ENCODE measurements around the gene EIF4G3.

Gene EIF4G3

GRCh38 chr1:21001042-21001441, 175.7 kb downstream of the EIF4G3 start:
- Histone ChIP-seq H3K4me3 (ENCODE audit: insufficient read depth in 1 of 2, low read depth in 1 of 2, low read length in 2 of 2) (no peak overlapping the region), H2BK120ac (ENCODE audit: low read depth, low read length) (no peak overlapping the region), H4K91ac (ENCODE audit: low read length) (no peak overlapping the region), H3K27me3 (ENCODE audit: control insufficient read depth in 1 of 2, insufficient read depth in 1 of 2, low read length in 2 of 2) (no peaks in the 10 kb centered on the region), H3K9me3 (ENCODE audit: control insufficient read depth, low read length) (no peaks in the 10 kb centered on the region), H3K4me1 (ENCODE audit: control insufficient read depth, insufficient read depth, low read depth, low read length) (no peaks in the 10 kb centered on the region), H2BK5ac (ENCODE audit: low read depth, low read length, poor library complexity, severe bottlenecking) (no peak overlapping the region), H3K79me1 (replicated peaks; ENCODE audit: low read length, poor library complexity, severe bottlenecking) (peaks cover 20% of the 10 kb centered on the region), H2BK15ac (ENCODE audit: low read depth, poor library complexity, severe bottlenecking) (no peak overlapping the region), H3K36me3 (ENCODE audit: control insufficient read depth in 1 of 2, insufficient read depth in 2 of 2, low read depth in 1 of 2, low read length in 2 of 2) (peaks cover 0 to 5% of the 10 kb centered on the region in 2 experiments), H3K27ac (ENCODE audit: low read length, poor library complexity, severe bottlenecking) (no peak overlapping the region), H3K23ac (ENCODE audit: low read length in 2 of 2) (no peak overlapping the region), H3K14ac (ENCODE audit: low read length in 2 of 2) (no peak overlapping the region), H3K4ac (ENCODE audit: low read depth in 1 of 2, low read length in 2 of 2) (no peak overlapping the region), H3K4me2 (ENCODE audit: low read length, poor library complexity, severe bottlenecking) (no peak overlapping the region), H3K9ac (ENCODE audit: low read length) (no peak overlapping the region), H3K18ac (ENCODE audit: low read depth in 1 of 2, low read length in 2 of 2) (no peak overlapping the region), H4K8ac (ENCODE audit: low read length) (no peak overlapping the region), H2AK5ac (ENCODE audit: low read length, severe bottlenecking) (no peak overlapping the region), H2BK12ac (ENCODE audit: low read length in 2 of 2) (no peak overlapping the region), H2AFZ (ENCODE audit: low read depth, low read length) (no peak overlapping the region)
- WGBS = no CpG with 5 or more reads among the region's 2 CpGs
- no peak for DNase-seq

- DNase-seq = no peak
- H3K4me1 ChIP-seq (ENCODE audit: control insufficient read depth, insufficient read depth, low read depth, low read length) = no peaks in the 10 kb centered on the region
- no peak overlapping the region for H2BK12ac ChIP-seq (ENCODE audit: low read length in 2 of 2)
- no peaks in the 10 kb centered on the region for H3K9me3 ChIP-seq (ENCODE audit: control insufficient read depth, low read length)
- H4K91ac ChIP-seq (ENCODE audit: low read length) = no peak overlapping the region
- no peak overlapping the region for H3K18ac ChIP-seq (ENCODE audit: low read depth in 1 of 2, low read length in 2 of 2)
- no peak overlapping the region for H3K4me3 ChIP-seq (ENCODE audit: insufficient read depth in 1 of 2, low read depth in 1 of 2, low read length in 2 of 2)
- H3K14ac ChIP-seq (ENCODE audit: low read length in 2 of 2) = no peak overlapping the region
- no peak overlapping the region for H2BK120ac ChIP-seq (ENCODE audit: low read depth, low read length)
- no peak overlapping the region for H4K8ac ChIP-seq (ENCODE audit: low read length)
- no peak overlapping the region for H3K23ac ChIP-seq (ENCODE audit: low read length in 2 of 2)
- H2BK5ac ChIP-seq (ENCODE audit: low read depth, low read length, poor library complexity, severe bottlenecking) = no peak overlapping the region
- H3K36me3 ChIP-seq (ENCODE audit: control insufficient read depth in 1 of 2, insufficient read depth in 2 of 2, low read depth in 1 of 2, low read length in 2 of 2) = peaks cover 0 to 5% of the 10 kb centered on the region in 2 experiments
- no peak overlapping the region for H2AFZ ChIP-seq (ENCODE audit: low read depth, low read length)
- no peak overlapping the region for H3K4me2 ChIP-seq (ENCODE audit: low read length, poor library complexity, severe bottlenecking)
- H3K4ac ChIP-seq (ENCODE audit: low read depth in 1 of 2, low read length in 2 of 2) = no peak overlapping the region
- H3K27ac ChIP-seq (ENCODE audit: low read length, poor library complexity, severe bottlenecking) = no peak overlapping the region
- peaks cover 20% of the 10 kb centered on the region for H3K79me1 ChIP-seq (replicated peaks; ENCODE audit: low read length, poor library complexity, severe bottlenecking)
- no peak overlapping the region for H2BK15ac ChIP-seq (ENCODE audit: low read depth, poor library complexity, severe bottlenecking)
- H3K9ac ChIP-seq (ENCODE audit: low read length) = no peak overlapping the region
- WGBS = 93% methylated on average over 2 of the region's 2 CpGs
- H2AK5ac ChIP-seq (ENCODE audit: low read length, severe bottlenecking) = no peak overlapping the region
- H3K27me3 ChIP-seq (ENCODE audit: control insufficient read depth in 1 of 2, insufficient read depth in 1 of 2, low read length in 2 of 2) = no peaks in the 10 kb centered on the region
Measured at GRCh38 chr1:21000245-21000594, 176.5 kb downstream of the EIF4G3 start.

DNA sequence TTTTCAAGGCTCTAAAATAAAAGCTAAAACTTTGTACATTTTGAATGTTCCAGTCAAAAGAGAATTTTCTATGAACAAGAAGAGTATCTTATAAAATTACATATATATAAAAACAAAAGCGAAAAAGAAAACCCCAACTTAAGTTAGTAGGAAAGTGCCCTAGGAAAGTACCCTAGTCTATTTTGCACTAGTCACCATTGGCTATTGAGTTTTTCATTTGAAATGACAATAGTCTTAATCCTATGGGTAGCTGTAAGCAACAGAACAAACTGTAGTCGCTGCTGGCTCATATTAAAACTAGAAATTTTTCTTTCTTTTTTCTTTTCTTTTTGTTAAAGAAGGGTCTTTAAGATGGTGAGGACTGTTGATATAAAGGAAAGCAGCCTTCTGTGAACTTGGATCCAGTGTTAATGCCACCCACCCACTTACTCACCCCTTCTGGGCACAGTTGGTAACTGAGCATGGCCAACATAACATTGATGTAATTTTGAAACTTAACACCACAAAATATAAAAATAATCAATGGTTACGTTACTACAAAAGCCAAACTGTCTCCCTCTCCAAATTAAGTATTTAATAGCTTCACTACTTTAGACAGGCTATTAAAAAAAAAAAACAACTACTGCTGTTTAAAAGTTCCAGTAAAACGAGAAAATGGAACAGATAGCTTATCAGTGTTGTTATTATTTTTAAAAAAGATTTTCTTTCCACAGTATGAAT, 177.0 kb downstream of the EIF4G3 start:
- Histone ChIP-seq H3K4ac (ENCODE audit: low read depth in 1 of 2, low read length in 2 of 2) (no peak overlapping the region), H2BK120ac (ENCODE audit: low read depth, low read length) (no peak overlapping the region), H3K23ac (ENCODE audit: low read length in 2 of 2) (no peak overlapping the region), H3K79me1 (replicated peaks; ENCODE audit: low read length, poor library complexity, severe bottlenecking) (peaks cover 21% of the 10 kb centered on the region), H2BK5ac (ENCODE audit: low read depth, low read length, poor library complexity, severe bottlenecking) (no peak overlapping the region), H3K18ac (ENCODE audit: low read depth in 1 of 2, low read length in 2 of 2) (no peak overlapping the region), H2AK5ac (ENCODE audit: low read length, severe bottlenecking) (no peak overlapping the region), H3K4me2 (ENCODE audit: low read length, poor library complexity, severe bottlenecking) (no peak overlapping the region), H3K4me3 (ENCODE audit: insufficient read depth in 1 of 2, low read depth in 1 of 2, low read length in 2 of 2) (no peak overlapping the region), H2AFZ (ENCODE audit: low read depth, low read length) (no peak overlapping the region), H2BK15ac (ENCODE audit: low read depth, poor library complexity, severe bottlenecking) (no peak overlapping the region), H3K9ac (ENCODE audit: low read length) (no peak overlapping the region), H3K27me3 (ENCODE audit: control insufficient read depth in 1 of 2, insufficient read depth in 1 of 2, low read length in 2 of 2) (no peaks in the 10 kb centered on the region), H4K91ac (ENCODE audit: low read length) (no peak overlapping the region), H4K8ac (ENCODE audit: low read length) (no peak overlapping the region), H3K27ac (ENCODE audit: low read length, poor library complexity, severe bottlenecking) (no peak overlapping the region), H3K36me3 (ENCODE audit: control insufficient read depth in 1 of 2, insufficient read depth in 2 of 2, low read depth in 1 of 2, low read length in 2 of 2) (peaks cover 0 to 5% of the 10 kb centered on the region in 2 experiments), H2BK12ac (ENCODE audit: low read length in 2 of 2) (no peak overlapping the region), H3K9me3 (ENCODE audit: control insufficient read depth, low read length) (no peaks in the 10 kb centered on the region), H3K14ac (ENCODE audit: low read length in 2 of 2) (no peak overlapping the region), H3K4me1 (ENCODE audit: control insufficient read depth, insufficient read depth, low read depth, low read length) (no peaks in the 10 kb centered on the region)
- DNase-seq = no peak
- WGBS = 100% methylated on average over 1 of the region's 4 CpGs

GRCh38 chr1:20998826-20999225, 177.9 kb downstream of the EIF4G3 start:
- no peak overlapping the region for H3K14ac ChIP-seq (ENCODE audit: low read length in 2 of 2)
- H2BK15ac ChIP-seq (ENCODE audit: low read depth, poor library complexity, severe bottlenecking) = no peak overlapping the region
- no peak overlapping the region for H3K27ac ChIP-seq (ENCODE audit: low read length, poor library complexity, severe bottlenecking)
- no peak overlapping the region for H3K4me3 ChIP-seq (ENCODE audit: insufficient read depth in 1 of 2, low read depth in 1 of 2, low read length in 2 of 2)
- no peak overlapping the region for H2BK120ac ChIP-seq (ENCODE audit: low read depth, low read length)
- no peak overlapping the region for H2AK5ac ChIP-seq (ENCODE audit: low read length, severe bottlenecking)
- no peak overlapping the region for H3K9ac ChIP-seq (ENCODE audit: low read length)
- H3K36me3 ChIP-seq (ENCODE audit: control insufficient read depth in 1 of 2, insufficient read depth in 2 of 2, low read depth in 1 of 2, low read length in 2 of 2) = peaks cover 0 to 5% of the 10 kb centered on the region in 2 experiments
- no peak for DNase-seq
- H3K9me3 ChIP-seq (ENCODE audit: control insufficient read depth, low read length) = no peaks in the 10 kb centered on the region
- no peaks in the 10 kb centered on the region for H3K4me1 ChIP-seq (ENCODE audit: control insufficient read depth, insufficient read depth, low read depth, low read length)
- H3K4ac ChIP-seq (ENCODE audit: low read depth in 1 of 2, low read length in 2 of 2) = no peak overlapping the region
- no peak overlapping the region for H3K4me2 ChIP-seq (ENCODE audit: low read length, poor library complexity, severe bottlenecking)
- no peak overlapping the region for H2AFZ ChIP-seq (ENCODE audit: low read depth, low read length)
- no peak overlapping the region for H4K91ac ChIP-seq (ENCODE audit: low read length)
- no peak overlapping the region for H4K8ac ChIP-seq (ENCODE audit: low read length)
- no peaks in the 10 kb centered on the region for H3K27me3 ChIP-seq (ENCODE audit: control insufficient read depth in 1 of 2, insufficient read depth in 1 of 2, low read length in 2 of 2)
- no peak overlapping the region for H2BK12ac ChIP-seq (ENCODE audit: low read length in 2 of 2)
- no peak overlapping the region for H3K18ac ChIP-seq (ENCODE audit: low read depth in 1 of 2, low read length in 2 of 2)
- H3K79me1 ChIP-seq (replicated peaks; ENCODE audit: low read length, poor library complexity, severe bottlenecking) = peaks cover 22% of the 10 kb centered on the region
- no peak overlapping the region for H3K23ac ChIP-seq (ENCODE audit: low read length in 2 of 2)
- H2BK5ac ChIP-seq (ENCODE audit: low read depth, low read length, poor library complexity, severe bottlenecking) = no peak overlapping the region

All from mesenchymal stem cell (in vitro differentiated cells and primary cell).